ENCODE measurements around the gene OR6C2.

The OR6C2 gene

GRCh38 chr12:55501601-55502000, 57.7 kb downstream of the OR6C2 start:
- TF ChIP-seq CTCF (IDR thresholded peaks at IDR 0.05; ENCODE audit: low read depth, low read length, missing control alignments): no peak

More at GRCh38 chr12:55501601-55502000, 57.7 kb downstream of the OR6C2 start:
- Histone ChIP-seq H3K27me3 (replicated peaks) (no peaks in the 10 kb centered on the region), H3K36me3 (replicated peaks) (no peaks in the 10 kb centered on the region), H3K4me3 (ENCODE audit: low read depth, low read length) (no peak overlapping the region), H3K27ac (no peak overlapping the region)
- no peak for DNase-seq
- in situ Hi-C loops (cut with HindIII; ENCODE audit: low pct_ligation_motif_present, low sequenced_read_pairs): no loop called here
